Vagina (tissue), 2 donors: Measurements from ENCODE around the gene LRIG3. TPM values are rescaled to one million over a fixed set of nuclear protein-coding genes. Genes with fewer than 3 reads are reported as not detected.

ENCODE experiments used
- DNase-seq, 2 donors: peaks; one replicate each; pipeline ENCODE4 v3.0.0-alpha.2; 2017; ENCODE audit errors: extremely low spot score in 2 of 2
- H3K27ac ChIP-seq: fragments of 200-600 bp; sonication (generic); one replicate; pipeline ENCODE4 v1.5.1; 2019
- H3K27me3 ChIP-seq: fragments of 200-600 bp; sonication (generic); one replicate; pipeline ENCODE4 v1.5.1; 2019
- H3K36me3 ChIP-seq, 2 donors: fragments of 200-600 bp; sonication (generic); one replicate each; pipeline ENCODE4 v1.5.1; 2017 to 2019
- H3K4me1 ChIP-seq: fragments of 200-600 bp; sonication (generic); one replicate; pipeline ENCODE4 v1.5.1; 2019
- H3K4me3 ChIP-seq, 2 donors: fragments of 200-600 bp; sonication (generic); 1 replicate in 1 of 2; 2 replicates in 1 of 2; pipeline ENCODE4 v1.5.1; 2016 to 2019
- H3K9me3 ChIP-seq: fragments of 200-600 bp; sonication (generic); one replicate; pipeline ENCODE4 v1.5.1; 2019
- POLR2A ChIP-seq, 2 donors: fragments of 450-650 bp; IDR thresholded peaks; one replicate each; pipeline ENCODE4 v1.6.1; 2017; ENCODE audit warnings: antibody characterized with exemption in 2 of 2, mild to moderate bottlenecking in 2 of 2, moderate library complexity in 2 of 2
- POLR2AphosphoS5 ChIP-seq, 2 donors: sonication (generic); formaldehyde crosslinking; IDR thresholded peaks; one replicate each; pipeline ENCODE4 v1.9.0; 2017; ENCODE audit warnings: antibody characterized with exemption in 2 of 2, mild to moderate bottlenecking in 2 of 2, low read depth in 1 of 2; ENCODE audit not compliant: insufficient read depth in 1 of 2
- intact Hi-C: fragments of 100-400 bp; cut with DNase I; formaldehyde crosslinking; loops from one replicate; pipeline ENCODE4 v1.15.1; 2023
- total RNA-seq: library from RNA; depleted of rRNA; stranded (reverse); fragments of >200 nt; gene quantifications from one replicate; pipeline ENCODE4 v1.2.3, GENCODE V29; 2016
- TF ChIP-seq, protein P1 (sequence below), 3 experiments: fragments of 450-650 bp in 2 of 3; fragments of 200-600 bp in 1 of 3; sonication (generic) in 1 of 3; IDR thresholded peaks; one replicate each; pipeline ENCODE4 v1.5.1; 2017 to 2019; ENCODE audit warnings: antibody characterized with exemption in 3 of 3, mild to moderate bottlenecking in 2 of 3, moderate library complexity in 2 of 3

The LRIG3 gene
- total RNA-seq, 1 donor from 2014 or later: 54.0 TPM

- no peak overlapping the region for H3K27ac ChIP-seq
- no peak for DNase-seq
- intact Hi-C loops: no loop called here
Measured at GRCh38 chr12:58925751-58926150, 5.4 kb upstream of the LRIG3 start.

GRCh38 chr12:58925111-58925611, 4.9 kb upstream of the LRIG3 start:
- DNase-seq: no peak
- Histone ChIP-seq H3K9me3 (no peaks in the 10 kb centered on the region), H3K27ac (no peak overlapping the region), H3K4me1 (no peaks in the 10 kb centered on the region), H3K36me3 (no peaks in the 10 kb centered on the region), H3K4me3 (no peak overlapping the region), H3K27me3 (no peaks in the 10 kb centered on the region)
- TF ChIP-seq, protein P1, sequence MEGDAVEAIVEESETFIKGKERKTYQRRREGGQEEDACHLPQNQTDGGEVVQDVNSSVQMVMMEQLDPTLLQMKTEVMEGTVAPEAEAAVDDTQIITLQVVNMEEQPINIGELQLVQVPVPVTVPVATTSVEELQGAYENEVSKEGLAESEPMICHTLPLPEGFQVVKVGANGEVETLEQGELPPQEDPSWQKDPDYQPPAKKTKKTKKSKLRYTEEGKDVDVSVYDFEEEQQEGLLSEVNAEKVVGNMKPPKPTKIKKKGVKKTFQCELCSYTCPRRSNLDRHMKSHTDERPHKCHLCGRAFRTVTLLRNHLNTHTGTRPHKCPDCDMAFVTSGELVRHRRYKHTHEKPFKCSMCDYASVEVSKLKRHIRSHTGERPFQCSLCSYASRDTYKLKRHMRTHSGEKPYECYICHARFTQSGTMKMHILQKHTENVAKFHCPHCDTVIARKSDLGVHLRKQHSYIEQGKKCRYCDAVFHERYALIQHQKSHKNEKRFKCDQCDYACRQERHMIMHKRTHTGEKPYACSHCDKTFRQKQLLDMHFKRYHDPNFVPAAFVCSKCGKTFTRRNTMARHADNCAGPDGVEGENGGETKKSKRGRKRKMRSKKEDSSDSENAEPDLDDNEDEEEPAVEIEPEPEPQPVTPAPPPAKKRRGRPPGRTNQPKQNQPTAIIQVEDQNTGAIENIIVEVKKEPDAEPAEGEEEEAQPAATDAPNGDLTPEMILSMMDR (IDR thresholded peaks at IDR 0.05): no peak
- TF ChIP-seq POLR2AphosphoS5 (IDR thresholded peaks at IDR 0.05; ENCODE audit: insufficient read depth in 1 of 2, low read depth in 1 of 2): no peak
- no peak for TF ChIP-seq POLR2A (IDR thresholded peaks at IDR 0.05)
- intact Hi-C loops: no loop called here

More at GRCh38 chr12:58925751-58926150, 5.4 kb upstream of the LRIG3 start:
- no peaks in the 10 kb centered on the region for H3K4me1 ChIP-seq
- H3K4me3 ChIP-seq: no peak overlapping the region
- H3K9me3 ChIP-seq: no peaks in the 10 kb centered on the region
- H3K27me3 ChIP-seq: no peaks in the 10 kb centered on the region
- H3K36me3 ChIP-seq: no peaks in the 10 kb centered on the region
- TF ChIP-seq POLR2AphosphoS5 (IDR thresholded peaks at IDR 0.05; ENCODE audit: insufficient read depth in 1 of 2, low read depth in 1 of 2): no peak
- no peak for TF ChIP-seq POLR2A (IDR thresholded peaks at IDR 0.05)
- TF ChIP-seq, protein P1 (IDR thresholded peaks at IDR 0.05): no peak

DNA sequence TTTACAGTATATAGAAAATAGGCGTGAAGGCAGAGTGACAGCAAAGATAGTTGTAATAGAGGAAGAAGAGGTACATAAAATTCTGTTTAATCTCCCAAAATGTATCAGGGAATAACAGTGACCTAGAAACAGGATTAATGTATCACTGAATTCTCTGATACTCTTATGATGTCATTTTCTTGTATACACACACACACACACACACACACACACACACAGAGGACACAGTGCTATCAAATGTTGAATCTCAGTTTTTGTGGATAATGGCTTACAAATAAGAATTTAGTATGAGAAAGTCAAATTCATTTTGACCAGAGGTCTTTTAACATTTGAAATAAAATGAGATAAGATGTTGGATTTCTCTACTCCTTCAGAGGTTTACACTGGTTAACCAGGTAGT, 4.3 kb upstream of the LRIG3 start:
- Histone ChIP-seq H3K27ac (no peak overlapping the region), H3K9me3 (no peaks in the 10 kb centered on the region), H3K27me3 (no peaks in the 10 kb centered on the region), H3K4me1 (no peaks in the 10 kb centered on the region), H3K36me3 (no peaks in the 10 kb centered on the region), H3K4me3 (no peak overlapping the region)
- intact Hi-C loops: no loop called here
- TF ChIP-seq, protein P1 (IDR thresholded peaks at IDR 0.05): no peak
- TF ChIP-seq POLR2A (IDR thresholded peaks at IDR 0.05) (no peak), POLR2AphosphoS5 (IDR thresholded peaks at IDR 0.05; ENCODE audit: insufficient read depth in 1 of 2, low read depth in 1 of 2) (no peak)
- no peak for DNase-seq

DNA sequence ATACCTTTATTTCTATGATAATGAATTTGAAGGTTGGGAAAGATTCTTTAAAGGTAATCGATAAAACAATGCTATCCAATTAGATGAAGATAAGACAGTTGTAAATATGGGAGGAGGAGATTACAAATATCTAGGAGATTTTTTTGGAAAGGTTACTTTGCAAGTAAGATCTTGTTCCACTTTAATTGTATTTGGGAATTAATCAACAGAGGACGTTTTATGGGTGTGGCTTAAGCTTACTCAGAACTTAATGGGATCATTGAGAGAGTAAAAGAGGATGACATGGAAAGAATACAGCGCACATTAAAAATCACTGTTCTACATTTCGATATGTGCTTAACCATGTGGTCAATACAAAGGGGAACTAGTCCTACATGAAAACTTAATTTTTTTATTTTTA, 3.5 kb upstream of the LRIG3 start:
- no peaks in the 10 kb centered on the region for H3K4me1 ChIP-seq
- intact Hi-C loops: no loop called here
- no peak overlapping the region for H3K4me3 ChIP-seq
- H3K9me3 ChIP-seq: no peaks in the 10 kb centered on the region
- DNase-seq: no peak
- no peaks in the 10 kb centered on the region for H3K27me3 ChIP-seq
- H3K36me3 ChIP-seq: no peaks in the 10 kb centered on the region
- TF ChIP-seq, protein P1 (IDR thresholded peaks at IDR 0.05): no peak
- TF ChIP-seq POLR2A (IDR thresholded peaks at IDR 0.05): no peak
- TF ChIP-seq POLR2AphosphoS5 (IDR thresholded peaks at IDR 0.05; ENCODE audit: insufficient read depth in 1 of 2, low read depth in 1 of 2): no peak
- no peak overlapping the region for H3K27ac ChIP-seq

- H3K4me3 ChIP-seq: no peak overlapping the region
- no peak overlapping the region for H3K27ac ChIP-seq
- H3K36me3 ChIP-seq: no peaks in the 10 kb centered on the region
- H3K9me3 ChIP-seq: no peaks in the 10 kb centered on the region
- TF ChIP-seq, protein P1 (IDR thresholded peaks at IDR 0.05): no peak
- no peak for TF ChIP-seq POLR2AphosphoS5 (IDR thresholded peaks at IDR 0.05; ENCODE audit: insufficient read depth in 1 of 2, low read depth in 1 of 2)
- no peak for TF ChIP-seq POLR2A (IDR thresholded peaks at IDR 0.05)
- intact Hi-C loops: no loop called here
- no peaks in the 10 kb centered on the region for H3K27me3 ChIP-seq
- DNase-seq: no peak
- peaks cover 3% of the 10 kb centered on the region for H3K4me1 ChIP-seq
Measured at GRCh38 chr12:58922849-58923248, 2.5 kb upstream of the LRIG3 start.
